ENCODE results near the gene MGAT4A. TPM values are rescaled to one million over a fixed set of nuclear protein-coding genes. Genes with fewer than 3 reads are reported as not detected.

The MGAT4A gene
- total RNA-seq, 2 experiments from 2014 or later, result 124 to 152 TPM

- POLR2A ChIA-PET, result interaction anchor here (1.0 to 1.8 kb wide), 12 partner anchors 10 to 187 kb away, joined by 3 to 17 read pairs (median 4); partner anchors contain the start of gene MGAT4A
- Mint-ChIP-seq H3K4me1 (peaks cover 53% of the 10 kb centered on the region), H3K27ac (peak overlapping the region; percentile 31), H3K4me3 (no peak overlapping the region), H3K27me3 (no peaks in the 10 kb centered on the region), H3K9me3 (no peaks in the 10 kb centered on the region), H3K36me3 (peaks cover 41% of the 10 kb centered on the region)
- DNase-seq, result no peak
- ATAC-seq (ENCODE audit: low read depth), result no peak
These were observed 80.9 kb downstream of the MGAT4A start for GRCh38 chr2:98649992-98650375.

DNA sequence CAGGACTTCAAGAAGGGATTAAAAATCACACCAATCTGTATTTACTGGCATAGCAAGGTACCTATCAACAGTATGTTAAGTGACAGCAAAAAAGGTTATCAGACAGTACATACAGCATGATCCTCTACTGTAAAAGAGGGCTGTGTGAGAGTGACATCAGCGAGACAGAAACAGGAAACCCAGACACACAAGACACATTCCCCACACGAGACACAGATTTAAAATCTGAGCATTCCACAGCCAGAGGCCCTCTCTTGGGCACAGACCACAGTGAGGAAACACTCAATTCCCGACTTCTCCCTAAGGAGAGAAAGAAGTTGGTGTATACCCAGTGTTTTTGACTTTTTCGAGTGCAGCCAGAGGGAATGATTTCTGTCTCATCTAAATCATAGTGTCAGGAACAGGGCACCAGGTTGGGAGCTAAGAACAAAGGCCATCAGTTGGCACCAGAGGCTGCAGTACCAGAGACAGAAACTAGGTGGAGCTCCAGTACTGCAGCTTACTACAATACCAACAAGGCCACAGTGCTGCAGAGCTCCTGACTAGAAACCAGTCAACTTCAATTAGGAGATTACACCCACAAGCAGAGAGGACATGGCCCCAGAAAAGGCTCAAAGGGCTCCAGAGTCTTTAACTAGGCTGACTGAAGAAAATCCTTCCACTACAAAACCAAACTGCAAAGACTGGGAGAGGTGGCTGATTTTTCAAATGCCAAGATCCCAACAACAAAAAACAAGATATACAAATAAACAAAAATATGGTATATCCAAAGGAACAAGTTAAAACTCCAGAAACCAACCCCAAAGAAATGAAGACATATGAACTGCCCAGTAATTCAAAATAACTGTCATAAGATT lies 81.6 kb downstream of the MGAT4A start:
- POLR2A ChIA-PET, result interaction anchor here (0.6 to 1.8 kb wide), 14 partner anchors 10 to 1408 kb away, joined by 3 to 17 read pairs (median 4); partner anchors contain the start of gene MGAT4A
- peaks cover 48% of the 10 kb centered on the region for H3K4me1 Mint-ChIP-seq
- ATAC-seq (ENCODE audit: low read depth) (peak; percentile 93), DNase-seq (peak; percentile 57)
- no peaks in the 10 kb centered on the region for H3K9me3 Mint-ChIP-seq
- H3K36me3 Mint-ChIP-seq, result peaks cover 38% of the 10 kb centered on the region
- peak overlapping the region; percentile 18 for H3K4me3 Mint-ChIP-seq
- H3K27ac Mint-ChIP-seq, result peak overlapping the region; percentile 31
- no peaks in the 10 kb centered on the region for H3K27me3 Mint-ChIP-seq

- peaks cover 43% of the 10 kb centered on the region for H3K4me1 Mint-ChIP-seq
- ATAC-seq (ENCODE audit: low read depth), result no peak
- no peak overlapping the region for H3K27ac Mint-ChIP-seq
These were observed 82.5 kb downstream of the MGAT4A start for GRCh38 chr2:98648451-98648850.

DNA sequence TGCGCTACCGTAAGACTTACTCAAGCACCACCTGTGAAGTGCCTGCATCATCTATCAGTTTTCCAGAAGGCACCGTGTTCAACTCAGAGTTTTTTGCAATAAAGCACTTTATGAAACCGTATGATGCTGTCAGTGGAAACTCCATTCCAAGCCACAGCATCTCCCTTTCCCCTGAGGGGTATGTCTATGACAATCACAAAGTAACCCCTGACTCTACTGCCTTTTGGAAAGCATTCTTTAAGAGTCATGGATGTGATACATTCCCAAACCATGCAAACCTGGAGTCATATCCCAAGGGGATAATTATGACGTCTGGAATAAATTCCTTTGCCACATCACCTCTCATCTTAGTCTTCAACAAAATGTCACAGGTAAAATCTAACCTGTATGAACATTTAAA lies 83.3 kb downstream of the MGAT4A start:
- H3K4me1 Mint-ChIP-seq, result peaks cover 36% of the 10 kb centered on the region
- H3K27me3 Mint-ChIP-seq, result no peaks in the 10 kb centered on the region
- ATAC-seq (ENCODE audit: low read depth) (no peak), DNase-seq (no peak)
- no peaks in the 10 kb centered on the region for H3K9me3 Mint-ChIP-seq
- H3K4me3 Mint-ChIP-seq, result no peak overlapping the region
- H3K36me3 Mint-ChIP-seq, result peaks cover 34% of the 10 kb centered on the region
- H3K27ac Mint-ChIP-seq, result no peak overlapping the region
- POLR2A ChIA-PET, result no interaction called here

More at GRCh38 chr2:98648451-98648850, 82.5 kb downstream of the MGAT4A start:
- POLR2A ChIA-PET, result interaction anchor here (1.3 to 1.8 kb wide), 4 partner anchors 9 to 190 kb away, joined by 5 to 13 read pairs (median 6); partner anchors contain the start of gene MGAT4A
- peaks cover 36% of the 10 kb centered on the region for H3K36me3 Mint-ChIP-seq
- DNase-seq, result no peak
- no peaks in the 10 kb centered on the region for H3K27me3 Mint-ChIP-seq
- H3K4me3 Mint-ChIP-seq, result no peak overlapping the region
- no peaks in the 10 kb centered on the region for H3K9me3 Mint-ChIP-seq

DNA sequence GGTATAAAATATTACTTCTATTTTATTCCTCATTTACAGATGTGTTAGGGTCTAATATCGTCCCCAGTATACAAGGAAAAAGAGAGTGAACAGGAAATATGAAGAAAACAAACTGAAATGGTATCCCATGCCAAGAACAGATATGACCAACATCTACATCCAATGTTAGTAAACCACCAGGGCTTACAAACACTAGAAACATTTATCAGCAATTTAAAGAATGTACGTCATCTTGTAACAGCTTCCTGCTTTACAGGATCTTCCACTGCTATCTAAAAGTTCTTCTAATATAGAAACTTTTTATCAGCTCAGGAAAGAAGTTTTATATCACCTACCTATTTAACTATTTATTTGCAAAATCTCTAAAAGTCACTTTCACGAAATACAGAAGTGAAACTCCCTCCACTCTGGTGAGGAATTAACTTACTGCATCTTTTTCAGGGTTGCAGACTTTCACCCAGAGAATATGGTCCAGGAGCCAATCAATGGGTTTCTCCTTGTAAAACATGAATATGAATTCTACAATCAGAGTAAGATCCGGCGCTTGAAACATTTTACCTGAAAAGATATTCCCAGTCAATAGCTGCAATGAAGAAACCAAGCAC lies 87.3 kb downstream of the MGAT4A start:
- ATAC-seq (ENCODE audit: low read depth) (no peak), DNase-seq (no peak)
- Mint-ChIP-seq H3K4me1 (peaks cover 5% of the 10 kb centered on the region), H3K9me3 (no peaks in the 10 kb centered on the region), H3K27me3 (no peaks in the 10 kb centered on the region), H3K4me3 (no peak overlapping the region), H3K27ac (no peak overlapping the region), H3K36me3 (peaks cover 24% of the 10 kb centered on the region)
- POLR2A ChIA-PET, result interaction anchor here (1.1 kb wide), 1 partner anchor 88 kb away, joined by 3 read pairs; the partner anchor contains the start of gene MGAT4A

GRCh38 chr2:98637401-98638147 lies 93.4 kb downstream of the MGAT4A start:
- POLR2A ChIA-PET, result no interaction called here
- no peak for DNase-seq
- H3K9me3 Mint-ChIP-seq, result no peaks in the 10 kb centered on the region
- peaks cover 32% of the 10 kb centered on the region for H3K4me1 Mint-ChIP-seq
- H3K27ac Mint-ChIP-seq, result peak overlapping the region; percentile 89
- peaks cover 38% of the 10 kb centered on the region for H3K36me3 Mint-ChIP-seq
- peak; percentile 71 for ATAC-seq (ENCODE audit: low read depth)
- no peaks in the 10 kb centered on the region for H3K27me3 Mint-ChIP-seq
- peak overlapping the region; percentile 80 for H3K4me3 Mint-ChIP-seq

DNA sequence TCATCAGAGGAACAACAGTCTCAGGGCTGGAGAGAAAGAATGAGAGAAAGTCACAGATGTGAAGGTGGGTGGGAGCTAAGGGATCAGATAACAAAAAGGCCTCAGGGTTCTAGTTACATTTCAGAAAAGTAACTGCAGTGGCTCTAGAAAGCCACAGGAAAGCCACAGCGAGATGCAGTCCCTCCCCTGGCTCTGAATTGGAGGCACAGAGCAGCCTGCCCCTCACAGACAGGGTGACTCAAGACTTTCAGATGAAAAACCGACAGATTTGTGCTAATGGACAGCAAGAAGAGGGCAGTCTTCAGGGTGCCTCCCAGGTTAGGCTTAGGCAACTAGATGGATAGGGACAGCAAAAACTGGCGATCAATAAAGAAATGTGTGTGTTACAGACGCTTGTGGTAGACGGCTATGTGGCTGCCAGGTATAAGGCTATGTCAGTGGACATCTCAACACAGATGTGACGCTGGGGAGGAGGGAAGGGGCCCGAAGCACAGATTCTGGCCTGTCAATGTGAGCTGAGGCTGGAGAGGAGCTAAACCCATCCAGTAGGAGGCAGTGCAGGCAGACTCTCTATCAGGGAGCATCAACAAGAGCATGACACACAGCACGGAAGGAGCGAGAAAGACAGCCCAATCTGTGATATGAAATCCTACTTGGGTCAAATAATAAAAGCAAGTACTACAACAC lies 96.4 kb downstream of the MGAT4A start:
- Mint-ChIP-seq H3K36me3 (peaks cover 41% of the 10 kb centered on the region), H3K4me3 (peak overlapping the region; percentile 50), H3K9me3 (no peaks in the 10 kb centered on the region), H3K27ac (peak overlapping the region; percentile 84), H3K27me3 (no peaks in the 10 kb centered on the region), H3K4me1 (peaks cover 34% of the 10 kb centered on the region)
- POLR2A ChIA-PET, result interaction anchor here (0.5 to 1.5 kb wide), 5 partner anchors 11 to 913 kb away, joined by 3 to 6 read pairs (median 4); no protein-coding TSS in a partner anchor
- DNase-seq, result peak; percentile 49
- peak; percentile 76 for ATAC-seq (ENCODE audit: low read depth)

DNA sequence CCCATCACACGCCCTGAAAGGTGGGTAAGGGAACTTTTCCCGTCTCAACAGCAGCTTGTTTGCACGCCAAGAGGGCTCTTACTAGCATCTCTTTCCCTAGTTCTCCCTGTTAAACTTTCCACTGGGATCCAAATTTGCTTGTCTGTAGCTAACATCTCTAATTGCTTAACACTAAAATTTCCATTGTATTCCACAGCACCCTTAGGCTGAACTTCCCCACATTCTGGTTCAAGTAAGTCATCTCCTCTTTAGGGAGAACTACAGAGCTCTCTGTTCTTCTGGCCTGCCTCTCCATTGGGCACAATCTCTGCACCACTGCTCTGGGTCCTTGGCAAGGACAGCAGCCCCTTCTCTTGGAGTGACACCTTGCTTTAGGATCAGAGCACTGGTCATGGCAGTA lies 98.6 kb downstream of the MGAT4A start:
- Mint-ChIP-seq H3K27ac (peak overlapping the region; percentile 30), H3K27me3 (no peaks in the 10 kb centered on the region), H3K4me3 (no peak overlapping the region), H3K36me3 (peaks cover 48% of the 10 kb centered on the region), H3K4me1 (peaks cover 24% of the 10 kb centered on the region), H3K9me3 (no peaks in the 10 kb centered on the region)
- DNase-seq (no peak), ATAC-seq (ENCODE audit: low read depth) (no peak)
- POLR2A ChIA-PET, result no interaction called here

DNA sequence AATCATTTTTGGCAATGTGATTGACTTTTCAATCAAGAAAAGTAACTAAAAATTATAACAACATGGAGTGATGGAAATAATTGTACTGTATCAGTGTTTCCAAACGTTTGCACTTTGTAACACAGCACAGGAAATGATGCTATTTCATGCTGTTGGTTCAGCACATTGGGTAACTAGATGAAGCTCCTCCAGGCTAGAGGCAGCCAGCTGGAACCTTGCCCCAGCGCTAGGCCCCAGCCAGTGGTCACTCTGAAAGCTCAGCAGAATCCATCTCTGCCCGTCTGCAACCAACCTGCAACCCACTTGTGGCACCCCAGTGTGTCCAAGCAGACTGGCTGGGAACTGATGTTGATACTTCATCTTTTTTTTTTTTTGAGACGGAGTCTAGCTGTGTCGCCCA lies 107.3 kb downstream of the MGAT4A start:
- H3K4me3 Mint-ChIP-seq, result no peak overlapping the region
- H3K27ac Mint-ChIP-seq, result peak overlapping the region; percentile 10
- H3K4me1 Mint-ChIP-seq, result peaks cover 16% of the 10 kb centered on the region
- no peak for ATAC-seq (ENCODE audit: low read depth)
- no peaks in the 10 kb centered on the region for H3K27me3 Mint-ChIP-seq
- DNase-seq, result no peak
- H3K36me3 Mint-ChIP-seq, result peaks cover 28% of the 10 kb centered on the region
- POLR2A ChIA-PET, result interaction anchor here (1.0 kb wide), 1 partner anchor 11 kb away, joined by 4 read pairs; no protein-coding TSS in a partner anchor
- H3K9me3 Mint-ChIP-seq, result no peaks in the 10 kb centered on the region

- H3K27ac Mint-ChIP-seq, result peak overlapping the region; percentile 37
- no peak for ATAC-seq (ENCODE audit: low read depth)
- H3K9me3 Mint-ChIP-seq, result no peaks in the 10 kb centered on the region
- H3K27me3 Mint-ChIP-seq, result no peaks in the 10 kb centered on the region
- H3K36me3 Mint-ChIP-seq, result peaks cover 47% of the 10 kb centered on the region
- DNase-seq, result no peak
- POLR2A ChIA-PET, result interaction anchor here (0.7 to 2.4 kb wide), 2 partner anchors 8 to 17 kb away, joined by 3 to 11 read pairs; partner anchors contain the start of genes COA5 and UNC50
- H3K4me1 Mint-ChIP-seq, result peaks cover 18% of the 10 kb centered on the region
- H3K4me3 Mint-ChIP-seq, result no peak overlapping the region
These were observed 113.8 kb downstream of the MGAT4A start for GRCh38 chr2:98617149-98617548.

GRCh38 chr2:98615481-98615880 lies 115.5 kb downstream of the MGAT4A start:
- Mint-ChIP-seq H3K9me3 (no peaks in the 10 kb centered on the region), H3K27ac (peak overlapping the region; percentile 8), H3K4me3 (no peak overlapping the region), H3K4me1 (peaks cover 27% of the 10 kb centered on the region), H3K27me3 (no peaks in the 10 kb centered on the region), H3K36me3 (peaks cover 51% of the 10 kb centered on the region)
- DNase-seq (no peak), ATAC-seq (ENCODE audit: low read depth) (no peak)
- POLR2A ChIA-PET, result no interaction called here

DNA sequence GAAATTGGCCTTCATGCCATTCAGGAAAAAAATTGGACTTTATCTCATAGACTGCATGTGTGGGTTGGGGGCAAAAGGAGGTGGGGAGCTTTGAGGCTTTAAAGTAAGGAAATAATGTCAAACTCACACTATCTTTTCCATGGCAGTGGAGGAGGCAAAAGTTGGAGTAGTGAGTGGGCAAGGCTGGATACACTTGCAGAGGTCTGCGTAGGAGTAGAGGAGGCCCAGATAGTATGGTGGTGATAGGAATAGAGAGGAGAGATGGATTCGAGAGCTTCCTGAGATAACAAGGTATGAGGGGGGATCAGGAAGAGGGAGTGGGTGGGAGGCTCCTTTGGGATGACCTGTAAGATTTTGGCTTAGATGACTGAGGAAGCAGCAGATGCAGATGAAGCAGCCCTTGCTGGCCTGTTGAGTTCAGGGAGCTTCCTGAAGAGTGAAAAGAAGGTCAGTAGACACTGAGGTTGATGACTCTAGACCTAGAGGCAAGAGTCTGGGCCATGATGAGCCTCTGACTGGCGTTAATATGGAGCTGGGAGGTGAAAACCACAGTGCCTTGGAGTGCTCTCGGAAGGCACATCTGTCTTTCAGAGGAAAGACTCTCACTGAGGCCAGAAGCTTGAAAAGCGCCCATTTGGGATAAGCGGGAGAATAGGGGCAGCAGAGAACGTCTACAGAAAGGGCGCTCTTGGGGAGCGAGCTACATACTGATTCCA lies 116.8 kb downstream of the MGAT4A start:
- H3K27me3 Mint-ChIP-seq, result no peaks in the 10 kb centered on the region

More for the DNA sequence above, 116.8 kb downstream of the MGAT4A start:
- POLR2A ChIA-PET, result no interaction called here
- Mint-ChIP-seq H3K4me3 (no peak overlapping the region), H3K27ac (no peak overlapping the region), H3K36me3 (peaks cover 49% of the 10 kb centered on the region), H3K4me1 (peaks cover 35% of the 10 kb centered on the region), H3K9me3 (no peaks in the 10 kb centered on the region)
- ATAC-seq (ENCODE audit: low read depth) (no peak), DNase-seq (no peak)

Measured in activated naive CD8-positive, alpha-beta T cell treated with anti-CD3 and anti-CD28 coated beads, Interleukin-2, amount 10 ng/mL, durations not matched to agents 7 days and 5 days (primary cell).